Keratinocyte (primary cell): ENCODE measurements around the gene GRIA3. TPM values are rescaled to one million over a fixed set of nuclear protein-coding genes. Genes with fewer than 3 reads are reported as not detected.

ENCODE experiments used
- DNase-seq: peaks from one replicate; pipeline ENCODE4 v3.0.0-alpha.2; 2011; ENCODE audit warnings: low read depth, missing footprints, low spot score
- FAIRE-seq: peaks from 2 replicates; lab custom pipeline; 2011; peaks lifted over from hg19 to GRCh38; lab: Jason Lieb, UNC
- H2AFZ ChIP-seq: 2 replicates; pipeline ENCODE4 v1.6.0; 2012; ENCODE audit warnings: low read length, control low read depth, inconsistent platforms; ENCODE audit not compliant: control insufficient read depth
- H3K27ac ChIP-seq: 2 replicates; pipeline ENCODE4 v1.5.1; 2011; ENCODE audit warnings: low read length; ENCODE audit not compliant: control insufficient read depth, insufficient read depth
- H3K27me3 ChIP-seq: 3 replicates; pipeline ENCODE4 v1.6.0; 2011; ENCODE audit warnings: low read length; ENCODE audit not compliant: control insufficient read depth, insufficient read depth; ENCODE audit errors: extremely low read depth
- H3K36me3 ChIP-seq, 2 experiments: 2 replicates in 1 of 2; 3 replicates in 1 of 2; pipeline ENCODE4 v1.5.1; 2011; ENCODE audit warnings: low read length in 2 of 2, mild to moderate bottlenecking in 1 of 2; ENCODE audit not compliant: control insufficient read depth in 2 of 2, insufficient read depth in 2 of 2; ENCODE audit errors: extremely low read depth in 1 of 2
- H3K4me1 ChIP-seq: 3 replicates; pipeline ENCODE4 v1.5.1; 2011; ENCODE audit warnings: low read length; ENCODE audit not compliant: control insufficient read depth, insufficient read depth; ENCODE audit errors: extremely low read depth
- H3K4me2 ChIP-seq: 3 replicates; pipeline ENCODE4 v1.6.0; 2011; ENCODE audit warnings: low read depth, low read length; ENCODE audit not compliant: control insufficient read depth, insufficient read depth; ENCODE audit errors: extremely low read depth
- H3K4me3 ChIP-seq, 3 experiments: fragments of 200-600 bp in 1 of 3; sonication (generic) in 1 of 3; 2 replicates in 2 of 3; 3 replicates in 1 of 3; pipeline ENCODE4 v1.5.1; 2011 to 2016; ENCODE audit warnings: low read length in 3 of 3, mild to moderate bottlenecking in 3 of 3, control low read depth in 2 of 3, inconsistent platforms in 1 of 3, low read depth in 1 of 3, mixed read lengths in 1 of 3, mixed run types in 1 of 3, moderate library complexity in 1 of 3; ENCODE audit not compliant: control insufficient read depth in 2 of 3, insufficient read depth in 2 of 3; ENCODE audit errors: extremely low read depth in 1 of 3
- H3K79me2 ChIP-seq: 2 replicates; pipeline ENCODE4 v1.6.0; 2012; ENCODE audit warnings: low read length; ENCODE audit not compliant: control insufficient read depth, insufficient read depth
- H3K9ac ChIP-seq: 3 replicates; pipeline ENCODE4 v1.6.0; 2011; ENCODE audit warnings: low read length; ENCODE audit not compliant: control insufficient read depth, insufficient read depth; ENCODE audit errors: extremely low read depth
- H3K9me1 ChIP-seq: 3 replicates; pipeline ENCODE4 v1.6.0; 2011; ENCODE audit warnings: low read length; ENCODE audit not compliant: control insufficient read depth, insufficient read depth; ENCODE audit errors: extremely low read depth
- H3K9me3 ChIP-seq: 2 replicates; pipeline ENCODE4 v1.5.1; 2012; ENCODE audit warnings: low read depth, low read length; ENCODE audit not compliant: control insufficient read depth
- H4K20me1 ChIP-seq: 3 replicates; pipeline ENCODE4 v1.6.0; 2011; ENCODE audit warnings: low read length; ENCODE audit not compliant: control insufficient read depth, insufficient read depth; ENCODE audit errors: extremely low read depth
- EZH2 ChIP-seq: IDR thresholded peaks from one replicate; pipeline ENCODE4 v1.6.1; 2012; ENCODE audit warnings: inconsistent platforms, mild to moderate bottlenecking, low read length, moderate library complexity
- dilution Hi-C: fragments of 300-500 bp; cut with MboI; formaldehyde crosslinking; loops from one replicate; pipeline ENCODE4 v1.7.0; 2020; ENCODE audit warnings: low sequenced_read_pairs; ENCODE audit not compliant: extremely low pct_ligation_motif_present
- polyA plus RNA-seq, 5 experiments: library from polyadenylated mRNA; depleted of rRNA in 3 of 5; stranded (reverse) in 3 of 5; stranded (forward) in 1 of 5; unstranded in 1 of 5; fragments of >200 nt; gene quantifications; 1 replicate in 1 of 5; 2 replicates in 3 of 5; 3 replicates in 1 of 5; pipeline versions ENCODE4 v1.2.1 to v1.2.3, GENCODE V29; 2011 to 2012; ENCODE audit warnings: missing spikeins in 2 of 5, low read depth in 1 of 5, low replicate concordance in 1 of 5
- TF ChIP-seq, protein P1 (sequence below), 3 experiments: IDR thresholded peaks in 1 of 3; conservative IDR thresholded peaks in 1 of 3; optimal IDR thresholded peaks in 1 of 3; 2 replicates in 2 of 3; 3 replicates in 1 of 3; pipeline versions ENCODE3 to v1.5.1; 2011; ENCODE audit warnings: low read length in 3 of 3, mild to moderate bottlenecking in 3 of 3, moderate library complexity in 2 of 3, control low read depth in 1 of 3, inconsistent platforms in 1 of 3; ENCODE audit not compliant: insufficient read depth in 2 of 3; ENCODE audit errors: extremely low read depth in 1 of 3

The GRIA3 gene
- polyA plus RNA-seq, 1 donor (not counting 4 experiments of a cell fraction or from before 2014, with no cell fraction given) = not detected

GRCh38 chrX:123153846-123154335 is 30.2 kb upstream of the GRIA3 start:
- Histone ChIP-seq H3K9ac (no peak overlapping the region), H3K4me1 (no peaks in the 10 kb centered on the region), H3K27me3 (no peaks in the 10 kb centered on the region), H3K36me3 (no peaks in the 10 kb centered on the region), H2AFZ (no peak overlapping the region), H3K79me2 (no peaks in the 10 kb centered on the region), H4K20me1 (no peaks in the 10 kb centered on the region), H3K4me2 (no peak overlapping the region), H3K9me3 (no peaks in the 10 kb centered on the region), H3K9me1 (no peaks in the 10 kb centered on the region), H3K4me3 (no peak overlapping the region), H3K27ac (no peak overlapping the region)
- no peak for TF ChIP-seq EZH2
- TF ChIP-seq, protein P1, sequence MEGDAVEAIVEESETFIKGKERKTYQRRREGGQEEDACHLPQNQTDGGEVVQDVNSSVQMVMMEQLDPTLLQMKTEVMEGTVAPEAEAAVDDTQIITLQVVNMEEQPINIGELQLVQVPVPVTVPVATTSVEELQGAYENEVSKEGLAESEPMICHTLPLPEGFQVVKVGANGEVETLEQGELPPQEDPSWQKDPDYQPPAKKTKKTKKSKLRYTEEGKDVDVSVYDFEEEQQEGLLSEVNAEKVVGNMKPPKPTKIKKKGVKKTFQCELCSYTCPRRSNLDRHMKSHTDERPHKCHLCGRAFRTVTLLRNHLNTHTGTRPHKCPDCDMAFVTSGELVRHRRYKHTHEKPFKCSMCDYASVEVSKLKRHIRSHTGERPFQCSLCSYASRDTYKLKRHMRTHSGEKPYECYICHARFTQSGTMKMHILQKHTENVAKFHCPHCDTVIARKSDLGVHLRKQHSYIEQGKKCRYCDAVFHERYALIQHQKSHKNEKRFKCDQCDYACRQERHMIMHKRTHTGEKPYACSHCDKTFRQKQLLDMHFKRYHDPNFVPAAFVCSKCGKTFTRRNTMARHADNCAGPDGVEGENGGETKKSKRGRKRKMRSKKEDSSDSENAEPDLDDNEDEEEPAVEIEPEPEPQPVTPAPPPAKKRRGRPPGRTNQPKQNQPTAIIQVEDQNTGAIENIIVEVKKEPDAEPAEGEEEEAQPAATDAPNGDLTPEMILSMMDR (optimal IDR thresholded peaks at IDR 0.05 in 1 of 3, IDR thresholded peaks at IDR 0.05 in 1 of 3, conservative IDR thresholded peaks at IDR 0.05 in 1 of 3; ENCODE audit: extremely low read depth in 1 of 3, insufficient read depth in 2 of 3, low read length in 3 of 3) = no peak
- FAIRE-seq = no peak
- DNase-seq = no peak
- dilution Hi-C loops = no loop called here

GRCh38 chrX:123155327-123155726 is 28.8 kb upstream of the GRIA3 start:
- H3K27ac ChIP-seq = no peak overlapping the region
- H3K9me3 ChIP-seq = no peaks in the 10 kb centered on the region
- DNase-seq (no peak), FAIRE-seq (no peak)
- no peaks in the 10 kb centered on the region for H4K20me1 ChIP-seq
- no peak overlapping the region for H3K9ac ChIP-seq
- H3K79me2 ChIP-seq = no peaks in the 10 kb centered on the region
- no peak overlapping the region for H3K4me3 ChIP-seq
- H3K27me3 ChIP-seq = no peaks in the 10 kb centered on the region
- no peaks in the 10 kb centered on the region for H3K4me1 ChIP-seq
- no peaks in the 10 kb centered on the region for H3K36me3 ChIP-seq
- dilution Hi-C loops = no loop called here
- H2AFZ ChIP-seq = no peak overlapping the region
- no peaks in the 10 kb centered on the region for H3K9me1 ChIP-seq
- no peak for TF ChIP-seq EZH2
- TF ChIP-seq, protein P1 (optimal IDR thresholded peaks at IDR 0.05 in 1 of 3, IDR thresholded peaks at IDR 0.05 in 1 of 3, conservative IDR thresholded peaks at IDR 0.05 in 1 of 3; ENCODE audit: extremely low read depth in 1 of 3, insufficient read depth in 2 of 3, low read length in 3 of 3) = no peak
- no peak overlapping the region for H3K4me2 ChIP-seq
